ENCODE measurements around the gene BANK1.
A peak's percentile ranks its signal among the peaks of the same experiment; 100 is the strongest.

Gene BANK1

DNA sequence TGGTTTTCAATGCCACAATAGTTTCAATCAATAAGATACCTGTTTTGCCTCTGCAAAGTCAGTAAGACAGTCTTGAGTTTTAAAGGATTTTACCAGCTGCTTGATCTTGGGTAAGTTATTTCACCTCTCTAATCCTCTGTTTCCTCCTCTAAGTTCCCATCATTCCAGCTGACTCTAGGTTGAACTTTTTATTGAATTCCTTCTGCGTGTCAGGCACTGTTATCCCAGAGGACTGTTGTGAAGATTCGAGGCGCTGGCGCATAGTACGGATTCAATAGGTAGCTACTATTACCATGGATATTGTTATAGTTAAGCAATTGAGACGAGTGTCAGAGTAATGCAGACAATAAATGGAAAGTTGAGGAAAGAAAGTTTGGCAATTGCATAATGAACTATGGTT is 179.4 kb downstream of the BANK1 start:
- no peak overlapping the region for H3K4me3 ChIP-seq (replicated peaks in 1 of 2; ENCODE audit: low read depth in 2 of 2, low read length in 2 of 2)
- TF ChIP-seq, protein P1, sequence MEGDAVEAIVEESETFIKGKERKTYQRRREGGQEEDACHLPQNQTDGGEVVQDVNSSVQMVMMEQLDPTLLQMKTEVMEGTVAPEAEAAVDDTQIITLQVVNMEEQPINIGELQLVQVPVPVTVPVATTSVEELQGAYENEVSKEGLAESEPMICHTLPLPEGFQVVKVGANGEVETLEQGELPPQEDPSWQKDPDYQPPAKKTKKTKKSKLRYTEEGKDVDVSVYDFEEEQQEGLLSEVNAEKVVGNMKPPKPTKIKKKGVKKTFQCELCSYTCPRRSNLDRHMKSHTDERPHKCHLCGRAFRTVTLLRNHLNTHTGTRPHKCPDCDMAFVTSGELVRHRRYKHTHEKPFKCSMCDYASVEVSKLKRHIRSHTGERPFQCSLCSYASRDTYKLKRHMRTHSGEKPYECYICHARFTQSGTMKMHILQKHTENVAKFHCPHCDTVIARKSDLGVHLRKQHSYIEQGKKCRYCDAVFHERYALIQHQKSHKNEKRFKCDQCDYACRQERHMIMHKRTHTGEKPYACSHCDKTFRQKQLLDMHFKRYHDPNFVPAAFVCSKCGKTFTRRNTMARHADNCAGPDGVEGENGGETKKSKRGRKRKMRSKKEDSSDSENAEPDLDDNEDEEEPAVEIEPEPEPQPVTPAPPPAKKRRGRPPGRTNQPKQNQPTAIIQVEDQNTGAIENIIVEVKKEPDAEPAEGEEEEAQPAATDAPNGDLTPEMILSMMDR (IDR thresholded peaks at IDR 0.05; ENCODE audit: low read depth, low read length), result no peak
- no peak for DNase-seq (ENCODE audit: low read depth in 2 of 2)

DNA sequence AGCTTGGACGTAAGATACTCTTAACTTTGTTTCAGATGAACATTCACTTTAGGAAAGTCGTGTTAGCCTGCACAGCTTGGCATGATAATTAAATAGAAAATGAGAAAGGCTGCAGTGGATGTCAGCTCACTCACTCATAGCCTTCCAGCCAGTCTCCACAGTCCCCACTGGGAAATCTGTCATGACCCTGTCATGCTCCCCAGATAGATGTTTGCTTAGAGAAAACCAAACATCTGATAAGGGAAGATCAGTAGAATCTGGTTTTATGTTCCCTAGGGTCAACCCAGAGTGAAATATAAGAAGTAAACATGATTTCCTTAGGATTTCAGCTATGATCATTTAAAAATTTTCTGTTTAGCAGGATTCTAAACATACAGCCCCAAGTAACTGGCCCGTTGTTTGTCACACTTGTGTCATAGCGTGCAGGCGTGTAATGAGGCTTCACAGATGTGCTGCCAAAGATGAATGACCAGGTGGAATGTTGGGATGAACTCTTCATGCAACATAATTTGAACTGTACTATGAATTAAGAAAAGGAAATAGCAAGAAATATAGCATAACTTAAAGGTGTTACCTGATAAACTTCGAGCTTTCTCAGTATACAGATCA is 180.1 kb downstream of the BANK1 start:
- H3K4me3 ChIP-seq (replicated peaks in 1 of 2; ENCODE audit: low read depth in 2 of 2, low read length in 2 of 2), result no peak overlapping the region
- TF ChIP-seq, protein P1 (IDR thresholded peaks at IDR 0.05; ENCODE audit: low read depth, low read length), result no peak
- no peak for DNase-seq (ENCODE audit: low read depth in 2 of 2)

DNA sequence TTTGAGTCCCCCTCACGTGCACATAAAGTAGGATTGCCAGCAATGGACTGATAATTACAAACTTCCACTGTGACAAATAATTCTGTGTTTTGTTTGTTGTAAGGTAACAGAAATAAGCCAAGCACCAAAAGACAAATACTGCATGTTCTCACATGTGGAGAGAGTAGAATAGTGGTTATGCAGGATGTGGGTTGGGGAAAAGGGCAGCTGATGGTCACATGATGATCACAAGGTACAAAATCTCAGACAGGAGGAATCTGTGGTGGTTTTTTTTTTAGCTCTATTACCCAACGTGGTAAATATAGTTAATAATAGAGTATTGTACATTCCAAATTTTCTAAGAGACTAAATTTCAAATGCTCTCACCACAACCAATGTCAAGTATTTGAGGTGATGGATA is 182.3 kb downstream of the BANK1 start:
- peak in 1 of 2 donors; percentile 16 for DNase-seq (ENCODE audit: low read depth in 2 of 2)
- no peak overlapping the region for H3K4me3 ChIP-seq (replicated peaks in 1 of 2; ENCODE audit: low read depth in 2 of 2, low read length in 2 of 2)
- TF ChIP-seq, protein P1 (IDR thresholded peaks at IDR 0.05; ENCODE audit: low read depth, low read length), result no peak

DNA sequence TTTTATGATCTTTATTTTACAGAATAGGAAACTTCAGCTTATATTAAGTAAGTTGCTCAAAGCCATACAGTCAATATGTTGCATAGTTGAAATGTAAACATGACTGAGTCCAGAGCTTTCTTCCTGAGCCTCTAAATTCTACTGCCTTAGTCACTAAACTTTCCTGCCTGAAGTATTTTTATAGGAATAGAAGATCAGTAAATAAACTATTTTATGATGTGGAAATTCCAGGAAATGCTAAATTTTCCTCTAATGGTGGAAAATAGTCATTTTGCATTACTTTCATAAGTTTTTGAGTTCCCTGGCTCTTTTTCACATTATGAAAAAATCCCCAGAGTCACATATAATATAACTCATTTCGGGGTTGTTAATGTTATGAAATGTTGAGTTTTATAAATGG is 182.8 kb downstream of the BANK1 start:
- no peak for DNase-seq (ENCODE audit: low read depth in 2 of 2)
- H3K4me3 ChIP-seq (replicated peaks in 1 of 2; ENCODE audit: low read depth in 2 of 2, low read length in 2 of 2), result no peak overlapping the region
- TF ChIP-seq, protein P1 (IDR thresholded peaks at IDR 0.05; ENCODE audit: low read depth, low read length), result no peak

DNA sequence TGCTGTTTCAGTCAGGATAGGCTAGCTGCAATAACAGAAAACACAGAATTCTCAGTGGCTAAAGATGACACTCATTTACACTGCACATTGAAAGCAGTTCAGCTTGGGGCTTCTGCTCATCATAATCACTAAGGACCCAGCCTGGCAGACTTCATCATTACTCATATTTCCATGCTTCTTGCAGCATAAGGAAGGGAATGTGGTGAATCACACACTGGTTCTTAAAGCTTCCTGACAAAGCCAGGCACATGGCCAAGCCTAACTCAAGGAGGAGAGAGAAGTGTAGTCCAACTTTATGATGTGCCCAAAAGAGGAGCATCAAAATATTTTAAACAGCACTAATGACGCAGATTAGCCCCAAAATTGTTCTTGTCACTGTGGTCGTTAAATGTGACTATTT is 186.5 kb downstream of the BANK1 start:
- no peak overlapping the region for H3K4me3 ChIP-seq (replicated peaks in 1 of 2; ENCODE audit: low read depth in 2 of 2, low read length in 2 of 2)
- peak; percentile 97 to 98 for DNase-seq (ENCODE audit: low read depth in 2 of 2)
- TF ChIP-seq, protein P1 (IDR thresholded peaks at IDR 0.05; ENCODE audit: low read depth, low read length), result no peak

DNA sequence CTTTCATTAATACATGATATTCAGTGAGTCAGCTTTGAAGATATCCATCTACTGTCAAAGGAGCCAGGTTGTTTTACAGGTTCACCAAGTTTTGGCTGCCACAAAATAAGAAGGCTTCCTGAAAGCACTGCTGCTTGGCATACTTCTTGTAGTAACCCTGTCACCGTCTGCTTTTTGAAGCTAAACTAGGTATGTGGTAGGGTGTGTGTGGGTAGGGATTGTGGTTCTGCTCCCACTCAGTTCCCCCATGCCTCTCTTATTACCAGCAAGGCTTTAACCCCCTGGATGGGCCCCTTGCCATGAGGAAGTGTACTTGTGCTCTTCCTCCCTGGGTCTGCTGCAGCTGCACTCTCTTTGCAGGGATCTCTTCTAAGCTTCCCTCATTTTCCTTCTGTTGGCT is 191.2 kb downstream of the BANK1 start:
- TF ChIP-seq, protein P1 (IDR thresholded peaks at IDR 0.05; ENCODE audit: low read depth, low read length), result no peak
- no peak for DNase-seq (ENCODE audit: low read depth in 2 of 2)

DNA sequence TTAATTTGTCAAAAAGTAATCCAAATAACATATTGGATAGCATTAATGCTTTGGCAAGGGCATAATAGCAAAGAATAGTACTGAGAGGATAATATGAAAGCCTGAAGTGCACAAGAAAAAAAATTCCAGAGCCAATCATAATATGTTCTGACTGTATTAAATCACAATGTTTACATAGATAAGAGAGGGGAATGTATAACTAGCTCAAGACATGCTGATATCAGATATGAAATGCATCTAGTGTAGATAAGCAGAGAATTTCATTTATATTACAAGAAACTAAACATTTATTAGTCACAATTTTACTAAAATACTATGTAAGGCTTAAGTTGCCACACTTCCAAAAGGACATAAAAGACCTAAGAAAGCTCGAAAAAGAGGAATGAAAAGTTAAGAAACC is 193.3 kb downstream of the BANK1 start:
- TF ChIP-seq, protein P1 (IDR thresholded peaks at IDR 0.05; ENCODE audit: low read depth, low read length), result no peak
- H3K4me3 ChIP-seq (replicated peaks in 1 of 2; ENCODE audit: low read depth in 2 of 2, low read length in 2 of 2), result no peak overlapping the region
- DNase-seq (ENCODE audit: low read depth in 2 of 2), result no peak

More for the DNA sequence above, 191.2 kb downstream of the BANK1 start:
- H3K4me3 ChIP-seq (replicated peaks in 1 of 2; ENCODE audit: low read depth in 2 of 2, low read length in 2 of 2), result no peak overlapping the region

Measured in cardiac fibroblast (primary cell).